Measurements from ENCODE around the gene IMMP2L. TPM values are rescaled to one million over a fixed set of nuclear protein-coding genes. Genes with fewer than 3 reads are reported as not detected.
A peak's percentile ranks its signal among the peaks of the same experiment; 100 is the strongest.

The IMMP2L gene
- total RNA-seq, 1 donor from 2014 or later = 13.8 TPM

DNA sequence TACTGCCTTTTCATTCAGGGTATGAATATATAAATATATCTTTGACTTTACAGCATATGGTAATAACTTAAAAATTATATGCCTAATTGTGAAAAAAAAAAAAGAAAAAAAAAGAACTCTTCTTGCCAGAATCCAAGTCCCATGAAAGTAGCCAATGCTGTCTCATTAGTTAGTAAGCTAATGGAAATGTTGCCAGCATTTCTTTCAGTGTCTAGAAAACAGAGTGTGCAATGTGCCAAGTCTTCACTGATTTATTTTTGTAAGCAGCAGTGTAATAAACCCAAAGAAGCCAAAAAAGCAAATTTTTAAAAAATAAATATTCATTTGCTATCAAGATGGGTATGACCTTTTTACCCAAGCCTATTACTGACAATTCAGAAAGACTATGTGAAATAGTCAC is 502.5 kb downstream of the IMMP2L start:
- no peak for DNase-seq (ENCODE audit: low spot score)

GRCh38 chr7:111057066-111057465 is 505.2 kb downstream of the IMMP2L start:
- ATAC-seq (no peak), DNase-seq (ENCODE audit: low spot score) (no peak)

More for the DNA sequence above, 502.5 kb downstream of the IMMP2L start:
- ATAC-seq = no peak

DNA sequence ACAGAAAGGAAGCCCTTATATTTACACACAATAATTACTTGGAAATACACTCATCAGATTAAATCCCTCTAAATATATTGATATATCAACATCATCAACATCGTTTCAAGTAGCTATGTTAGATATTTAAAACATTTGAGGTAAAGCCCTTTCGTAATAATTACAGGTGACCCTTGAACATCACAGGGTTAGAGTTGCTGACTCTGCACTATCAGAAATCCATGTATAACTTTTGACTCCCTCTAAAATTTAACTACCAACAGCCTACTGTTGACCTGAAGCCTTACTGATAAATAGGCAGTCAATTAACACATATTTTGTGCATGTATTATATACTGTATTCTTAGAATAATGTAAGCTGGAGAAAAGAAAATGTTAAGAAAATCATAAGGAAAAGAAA is 505.9 kb downstream of the IMMP2L start:
- no peak for ATAC-seq
- no peak for DNase-seq (ENCODE audit: low spot score)

GRCh38 chr7:111053035-111053434 is 509.3 kb downstream of the IMMP2L start:
- DNase-seq (ENCODE audit: low spot score) = no peak

GRCh38 chr7:111051832-111052231 is 510.5 kb downstream of the IMMP2L start:
- ATAC-seq (no peak), DNase-seq (ENCODE audit: low spot score) (no peak)

More at GRCh38 chr7:111053035-111053434, 509.3 kb downstream of the IMMP2L start:
- ATAC-seq = no peak

DNA sequence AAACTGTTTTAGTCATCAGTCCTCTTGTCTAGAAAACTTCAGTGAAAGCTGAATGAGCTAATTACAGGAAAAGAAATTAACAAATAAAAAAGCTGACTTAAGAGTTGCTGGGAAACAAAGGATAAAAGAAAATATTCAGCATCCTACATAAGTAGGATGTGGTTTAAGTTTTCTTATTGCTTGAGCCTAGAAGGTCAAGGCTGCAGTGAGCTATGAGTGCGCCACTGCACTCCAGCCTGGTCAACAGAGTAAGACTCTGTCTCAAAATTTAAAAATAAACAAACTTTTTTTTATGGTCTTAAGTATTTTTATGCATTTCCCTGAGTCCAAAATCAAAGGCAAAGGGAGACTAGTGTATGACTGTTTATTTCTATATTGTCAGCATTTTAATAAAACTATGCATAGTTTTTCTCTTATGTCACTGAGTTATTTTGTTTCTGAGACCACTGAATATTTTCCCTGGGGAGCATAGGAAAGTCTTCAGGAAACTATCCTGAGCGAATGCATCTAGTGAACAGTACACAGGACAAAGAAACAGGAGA is 511.3 kb downstream of the IMMP2L start:
- ATAC-seq = no peak
- DNase-seq (ENCODE audit: low spot score) = no peak

DNA sequence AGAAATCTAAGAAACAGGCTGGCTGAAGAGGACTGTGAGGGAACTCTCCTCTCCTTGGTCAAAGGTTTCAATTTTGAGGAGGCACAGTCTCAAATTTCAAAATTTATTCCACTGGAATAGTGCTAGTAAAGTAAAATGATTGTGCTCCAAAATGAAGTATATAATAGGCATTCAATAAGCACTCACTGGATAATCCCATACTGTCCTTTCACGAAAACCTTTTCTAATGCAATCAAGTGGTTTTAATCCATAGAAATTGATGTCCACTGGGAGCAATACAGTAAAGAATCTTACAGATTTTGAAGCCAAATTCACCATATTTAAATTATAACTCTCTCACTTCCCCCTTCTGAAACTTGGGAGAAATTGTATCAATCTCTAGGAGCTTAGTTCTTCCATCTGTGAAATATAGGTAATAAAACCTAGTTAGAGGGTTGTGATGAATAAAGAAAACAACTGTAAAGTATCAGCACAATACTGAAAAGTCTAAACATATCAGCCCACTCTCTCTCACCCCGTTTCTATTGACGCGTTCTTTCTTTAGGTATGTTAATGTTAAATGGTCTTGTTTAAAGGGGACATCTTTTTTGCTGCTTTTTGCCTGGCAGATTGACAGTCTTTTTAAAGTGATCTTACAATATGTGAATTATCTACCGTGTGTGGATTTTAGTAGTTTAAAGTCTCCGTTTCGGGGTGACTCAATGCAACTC is 512.2 kb downstream of the IMMP2L start:
- no peak for DNase-seq (ENCODE audit: low spot score)
- ATAC-seq = no peak

DNA sequence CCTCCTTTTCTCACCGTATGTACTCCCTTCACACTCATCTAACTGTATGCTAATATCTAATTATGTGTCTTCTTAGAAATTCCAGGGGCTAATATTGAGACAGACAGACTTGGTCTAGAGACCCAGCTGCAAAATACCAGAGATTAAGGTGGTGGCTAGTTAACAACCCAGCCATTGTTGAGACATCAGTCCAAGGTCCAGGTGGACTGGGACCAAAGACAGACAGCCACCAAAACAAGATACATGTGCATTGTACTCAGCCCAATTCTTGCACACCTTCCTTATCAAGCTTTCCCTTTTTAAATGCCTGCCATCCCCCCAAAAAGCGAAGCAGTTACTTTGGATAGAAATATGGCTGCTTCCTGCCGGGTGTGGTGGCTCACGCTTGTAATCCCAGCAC is 514.7 kb downstream of the IMMP2L start:
- ATAC-seq (peak; percentile 81), DNase-seq (ENCODE audit: low spot score) (no peak)

GRCh38 chr7:111045449-111045848 is 516.8 kb downstream of the IMMP2L start:
- DNase-seq (ENCODE audit: low spot score) (no peak), ATAC-seq (no peak)

GRCh38 chr7:111043561-111043960 is 518.7 kb downstream of the IMMP2L start:
- DNase-seq (ENCODE audit: low spot score) (no peak), ATAC-seq (no peak)

DNA sequence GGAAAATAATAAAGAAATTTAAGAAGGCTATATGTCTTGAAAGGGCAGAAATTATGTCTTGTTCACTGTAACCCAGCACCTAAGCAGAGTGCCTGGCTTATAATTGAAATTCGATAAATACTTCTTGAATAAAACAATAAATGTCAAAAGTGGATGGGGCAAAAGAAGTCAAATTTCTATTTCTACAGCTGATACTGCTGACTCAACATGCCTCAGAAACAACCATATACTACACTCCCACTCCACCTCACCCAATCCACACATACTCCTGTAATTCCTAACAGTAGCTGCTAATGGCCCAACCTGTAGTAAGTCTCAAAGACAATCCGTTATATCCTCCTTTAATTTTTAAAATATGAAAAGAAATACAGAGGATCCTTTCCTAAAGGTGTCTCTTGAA is 519.5 kb downstream of the IMMP2L start:
- ATAC-seq (no peak), DNase-seq (ENCODE audit: low spot score) (no peak)

DNA sequence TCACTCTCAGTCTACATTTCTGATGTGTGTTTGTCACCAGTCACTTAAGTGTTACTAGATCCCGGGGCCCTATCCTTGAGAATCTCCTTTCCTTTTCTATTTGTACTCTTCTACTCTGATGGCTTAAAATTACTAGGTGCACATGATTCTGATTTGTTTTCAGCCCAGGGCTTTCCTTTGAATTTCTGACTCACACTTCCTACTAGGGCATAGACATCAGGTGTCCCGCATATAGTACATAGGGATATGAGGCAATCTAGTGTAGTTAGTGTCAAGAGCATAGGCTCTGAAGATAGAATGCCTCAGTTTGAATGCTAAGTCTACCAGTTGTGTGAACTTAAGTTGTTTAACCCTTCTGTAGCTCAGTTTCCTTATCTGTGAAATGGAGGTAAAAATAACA is 520.7 kb downstream of the IMMP2L start:
- DNase-seq (ENCODE audit: low spot score) (no peak), ATAC-seq (no peak)

- DNase-seq (ENCODE audit: low spot score) (no peak), ATAC-seq (no peak)
Observed at GRCh38 chr7:111038185-111038584, 524.1 kb downstream of the IMMP2L start.

GRCh38 chr7:111031916-111032315 is 530.4 kb downstream of the IMMP2L start:
- DNase-seq (ENCODE audit: low spot score) = no peak
- no peak for ATAC-seq

- DNase-seq (ENCODE audit: low spot score) = no peak
- ATAC-seq = no peak
Observed at GRCh38 chr7:111030336-111030735, 532.0 kb downstream of the IMMP2L start.

DNA sequence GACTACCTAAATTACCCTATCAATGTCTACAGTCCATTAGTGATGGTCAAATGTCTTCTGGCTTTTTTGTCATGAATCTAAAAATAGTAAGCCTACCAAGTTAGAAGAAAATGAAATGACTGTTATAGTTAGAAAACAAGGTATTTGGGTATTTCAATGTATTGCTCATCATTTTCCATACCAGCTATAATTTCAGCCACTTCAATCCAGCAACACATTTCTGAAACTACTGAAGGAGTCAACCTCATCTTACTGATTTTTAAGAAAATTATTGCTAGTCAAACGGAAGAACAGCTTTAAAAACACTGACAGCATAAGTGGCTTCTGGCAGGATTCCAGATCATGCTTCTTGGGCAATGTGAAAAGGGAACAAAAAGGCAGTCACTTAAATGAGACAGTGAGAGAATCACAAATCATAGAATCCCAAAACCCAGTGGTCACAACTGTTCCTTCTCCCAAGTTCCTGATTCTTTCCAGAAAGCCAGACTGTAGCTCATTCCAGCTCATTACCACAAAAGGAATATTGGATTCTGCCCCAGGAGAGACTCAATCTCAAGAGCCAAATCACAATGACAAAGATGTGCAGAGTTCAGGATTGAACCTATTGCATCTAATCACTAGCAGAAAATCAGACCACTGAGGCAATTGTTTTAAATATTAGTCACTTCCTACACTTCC is 532.6 kb downstream of the IMMP2L start:
- ATAC-seq (peak; percentile 43), DNase-seq (ENCODE audit: low spot score) (no peak)

DNA sequence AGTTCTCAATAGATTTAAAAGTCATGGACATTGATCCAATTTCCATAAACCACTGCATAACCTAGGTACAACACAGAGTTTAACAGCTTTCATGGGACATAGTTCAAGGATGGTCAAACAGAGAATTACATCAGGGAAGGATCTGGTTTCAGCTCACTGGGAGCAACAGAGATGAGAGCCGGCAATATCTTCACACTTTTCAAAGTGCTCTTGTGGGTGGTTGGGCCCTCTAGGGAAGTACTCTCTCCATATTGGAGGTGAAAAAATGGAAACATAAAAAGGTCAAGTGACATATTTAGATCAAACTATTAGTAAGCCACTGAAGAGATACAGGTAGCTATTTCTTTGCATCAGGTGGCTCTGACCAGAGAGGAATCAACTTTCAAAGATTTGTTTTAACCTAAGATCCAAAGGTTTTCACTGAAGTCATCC is 533.1 kb downstream of the IMMP2L start:
- peak; percentile 97 for ATAC-seq

DNA sequence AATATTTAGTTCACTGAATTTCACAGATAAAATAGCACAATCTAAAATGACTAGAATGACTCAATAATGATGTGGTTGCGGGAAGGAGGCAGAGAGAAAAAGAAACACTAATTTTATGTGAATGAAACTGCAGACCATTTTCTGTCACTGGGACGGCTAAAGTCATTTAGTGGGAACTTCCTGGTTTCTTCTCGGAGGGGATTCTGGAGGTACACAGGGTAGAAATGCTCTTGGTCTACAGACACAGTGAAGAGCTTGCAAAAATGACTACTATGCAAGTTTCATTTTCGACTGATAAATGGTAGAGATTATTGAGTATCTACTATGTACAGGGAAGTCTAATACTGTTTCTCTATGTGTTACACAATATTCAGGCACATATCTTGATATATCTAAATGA is 534.9 kb downstream of the IMMP2L start:
- no peak for DNase-seq (ENCODE audit: low spot score)
- no peak for ATAC-seq

More for the DNA sequence above, 533.1 kb downstream of the IMMP2L start:
- DNase-seq (ENCODE audit: low spot score) = no peak

DNA sequence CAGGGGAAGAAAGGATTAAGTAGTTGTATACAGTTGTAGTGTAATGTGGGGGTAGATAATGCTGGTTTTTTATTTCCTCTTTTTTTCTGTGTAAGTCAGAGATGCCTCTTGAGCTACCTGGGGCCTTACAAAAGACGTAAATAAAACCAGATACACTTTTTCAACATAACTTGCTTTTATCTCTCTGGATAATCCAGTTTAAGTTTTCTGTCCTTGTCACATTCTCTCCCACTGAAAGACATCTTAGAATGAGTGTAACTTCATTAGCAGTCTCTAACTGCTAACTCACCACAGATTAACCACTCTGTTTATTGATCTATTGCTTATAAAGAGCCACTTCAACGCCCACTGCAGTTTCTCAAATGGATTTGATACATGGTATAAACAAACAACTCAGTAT is 535.5 kb downstream of the IMMP2L start:
- ATAC-seq (no peak), DNase-seq (ENCODE audit: low spot score) (no peak)

DNA sequence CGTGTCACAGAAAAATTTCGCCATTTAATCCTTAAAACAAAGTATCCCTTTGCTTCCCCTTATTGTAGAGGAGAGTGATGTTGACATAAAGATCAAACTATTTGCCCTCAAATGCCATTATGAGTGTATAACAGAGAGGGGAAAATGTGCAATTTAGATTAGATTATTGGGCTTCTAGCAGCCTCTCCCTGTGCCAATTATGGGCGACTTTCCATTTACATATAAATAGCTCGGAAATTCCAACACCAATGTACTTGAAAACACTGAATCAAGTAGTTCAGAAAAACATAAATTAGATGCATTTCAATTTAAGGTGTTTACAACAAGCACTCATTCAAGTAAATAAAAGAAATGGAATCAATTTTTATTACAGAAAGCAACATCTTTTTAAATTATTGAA is 535.9 kb downstream of the IMMP2L start:
- DNase-seq (ENCODE audit: low spot score) (no peak), ATAC-seq (no peak)

DNA sequence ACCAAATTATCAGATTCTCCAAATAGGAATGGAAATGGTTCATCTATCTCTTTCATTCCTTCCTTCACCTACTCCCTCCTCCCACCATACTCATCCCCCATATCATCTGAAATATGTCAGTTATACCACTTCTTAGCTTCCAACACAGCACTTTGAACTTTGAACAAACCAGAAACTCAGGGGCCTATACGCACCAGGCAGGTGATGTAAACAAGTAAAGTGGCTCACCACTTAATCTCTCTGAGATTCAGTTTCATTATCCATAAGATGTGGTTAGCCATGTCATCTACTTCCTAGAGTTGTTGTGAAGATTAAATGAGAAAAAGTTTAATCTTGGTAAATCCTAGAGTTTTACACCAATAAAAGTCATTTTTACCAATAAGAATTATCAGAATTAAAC is 537.3 kb downstream of the IMMP2L start:
- ATAC-seq = no peak
- DNase-seq (ENCODE audit: low spot score) = no peak

Measured in left lobe of liver (tissue), 2 donors.